SHP77 (cell line): ENCODE results near the gene DPH3.
"Not testable (repeated sequence)": the region's sequence is repeated elsewhere in the genome, so short reads cannot be mapped to it uniquely, and the experiment has no call there.

Source experiments
- DNase-seq, 2 experiments: peaks; one replicate each; lab custom pipeline; 2025; lab: John Stamatoyannopoulos, UW

The DPH3 gene

DNA sequence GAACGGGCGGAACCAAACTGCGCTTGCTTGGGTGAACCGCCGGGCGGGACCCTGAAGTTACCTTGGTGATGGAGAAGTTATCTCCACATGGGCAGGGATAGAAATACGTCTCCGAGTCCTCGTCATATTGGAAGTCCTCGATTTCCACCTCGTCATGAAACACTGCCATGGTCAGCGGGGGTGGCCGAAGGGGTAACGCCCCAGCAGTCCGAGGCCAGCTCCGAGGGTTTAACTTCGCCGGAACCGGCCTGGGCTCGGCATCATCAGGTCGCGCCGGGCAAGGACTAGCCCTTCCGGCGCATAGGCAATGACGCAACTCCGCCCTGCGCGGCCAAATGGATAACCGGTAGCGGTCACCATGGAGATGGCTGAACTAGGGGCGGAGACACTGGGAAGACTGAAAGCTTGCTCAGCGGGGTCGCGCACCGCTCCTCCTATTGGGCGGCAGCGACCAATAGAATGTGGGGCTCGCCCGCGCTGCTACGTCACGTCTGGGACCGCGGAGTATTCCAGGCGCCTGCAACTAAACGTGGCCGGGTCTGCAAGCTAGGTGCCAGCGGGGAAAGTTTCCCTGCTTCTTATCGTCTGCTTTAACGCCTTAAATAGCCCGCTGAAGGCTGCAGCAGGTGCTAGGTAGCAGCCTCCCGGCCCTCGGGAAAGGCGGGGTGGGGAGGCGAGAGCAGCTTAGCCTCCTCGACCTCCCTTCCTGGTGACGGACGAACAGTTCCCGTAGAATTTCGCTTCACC, at the start of gene DPH3, which contains the start of gene OXNAD1:
TSS of gene DPH3 (minus strand) at position 236 of the 747 bp plus-strand sequence. CDS start at position 169, 67 bp downstream.
TSS of gene OXNAD1 (plus strand) at position 505 of the 747 bp plus-strand sequence. CDS start 5,741 bp downstream, outside the sequence.
- peak; percentile 99 for DNase-seq

DNA sequence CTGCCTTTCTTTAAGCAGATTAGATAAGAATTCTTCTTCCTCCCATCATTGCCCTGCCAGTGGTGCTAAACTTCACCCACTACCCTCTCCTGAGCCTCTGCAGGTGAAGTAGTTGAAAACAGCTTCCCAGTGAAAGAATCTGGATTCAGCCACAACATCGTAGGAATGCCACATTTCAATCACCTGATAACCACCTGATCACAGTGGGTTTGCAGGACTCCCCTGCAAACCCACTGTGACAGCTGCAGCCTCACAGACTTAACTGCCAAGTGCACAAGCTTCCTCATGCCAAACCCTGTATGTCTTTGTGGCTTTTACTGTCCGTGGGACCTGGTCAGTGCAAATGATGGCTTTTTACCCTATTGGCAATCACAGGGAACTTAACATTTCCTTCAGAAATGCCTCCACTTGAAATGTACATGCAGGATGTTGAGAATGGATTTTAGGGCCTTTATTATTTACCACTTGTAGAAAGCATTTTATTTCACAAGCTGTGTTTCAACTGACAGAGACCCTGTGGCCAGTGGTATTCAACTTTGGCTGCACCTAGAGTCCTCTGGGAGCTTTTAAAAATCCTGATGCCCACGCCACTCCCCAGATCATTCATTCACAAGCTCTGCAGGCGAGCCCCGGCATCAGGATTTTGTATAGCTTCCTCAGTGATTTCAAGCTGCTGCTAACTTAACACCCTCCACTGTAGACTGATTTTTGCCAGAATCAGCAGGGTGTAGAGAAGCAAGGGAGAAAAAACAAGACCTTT, 49.3 kb upstream of the DPH3 start:
- DNase-seq = no peak

- DNase-seq = no peak
Measured at GRCh38 chr3:16311960-16312451, 47.3 kb upstream of the DPH3 start.

DNA sequence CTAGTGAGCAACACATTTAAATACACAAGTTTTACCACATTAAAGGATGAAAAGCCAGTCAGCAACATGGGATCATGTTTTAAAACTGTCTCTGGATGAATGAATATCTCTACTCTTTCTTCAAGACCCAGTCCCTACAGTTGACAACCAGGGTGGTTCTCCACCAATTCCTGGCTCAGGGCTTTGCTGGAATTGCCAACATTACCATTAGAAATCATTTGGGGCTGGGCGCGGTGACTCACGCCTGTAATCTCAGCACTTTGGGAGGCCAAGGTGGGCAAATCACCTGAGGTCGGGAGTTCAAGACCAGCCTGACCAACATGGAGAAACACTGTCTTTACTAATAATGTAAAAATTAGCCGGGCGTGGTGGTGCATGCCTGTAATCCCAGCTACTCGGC, 45.7 kb upstream of the DPH3 start:
- not testable (repeated sequence) for DNase-seq

DNA sequence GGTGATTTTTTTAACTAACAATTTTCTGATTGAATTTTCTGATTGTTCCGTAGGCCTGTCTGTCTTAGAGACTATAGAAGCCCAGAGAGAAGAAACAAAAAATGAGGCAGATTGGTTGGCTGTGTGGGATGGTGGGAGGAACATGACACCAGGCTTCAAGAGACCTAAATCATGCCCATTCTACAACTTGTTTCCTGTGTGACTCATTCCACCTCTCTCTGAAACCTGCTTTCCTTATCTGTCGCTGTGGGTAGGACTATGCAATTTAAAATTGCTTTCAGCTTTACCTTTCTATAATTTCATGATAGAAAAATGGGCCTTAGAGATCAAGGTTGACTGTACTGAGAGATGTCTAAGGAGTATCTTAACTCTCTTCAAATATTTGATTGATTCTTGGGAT, 44.8 kb upstream of the DPH3 start:
- DNase-seq = no peak

DNA sequence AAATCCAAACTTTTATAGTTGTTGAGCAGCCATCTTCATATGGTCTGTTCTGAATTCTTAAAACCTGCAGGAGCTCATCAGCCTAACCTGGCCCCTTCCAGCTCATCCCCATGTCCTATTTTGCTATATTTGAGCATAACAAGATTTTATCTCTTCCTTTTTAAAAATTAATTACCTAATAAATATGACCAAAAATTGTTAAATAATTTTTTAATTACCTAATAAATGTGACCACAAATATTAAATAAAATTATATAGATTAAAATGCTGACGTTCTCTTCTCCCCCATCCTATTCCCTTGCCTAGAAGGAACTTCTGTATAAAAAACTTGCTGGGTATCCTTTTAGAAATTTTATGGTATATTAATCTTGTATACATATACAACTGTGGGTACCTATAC, 44.0 kb upstream of the DPH3 start:
- no peak for DNase-seq

- DNase-seq = no peak
Measured at GRCh38 chr3:16307832-16308531, 43.2 kb upstream of the DPH3 start.

DNA sequence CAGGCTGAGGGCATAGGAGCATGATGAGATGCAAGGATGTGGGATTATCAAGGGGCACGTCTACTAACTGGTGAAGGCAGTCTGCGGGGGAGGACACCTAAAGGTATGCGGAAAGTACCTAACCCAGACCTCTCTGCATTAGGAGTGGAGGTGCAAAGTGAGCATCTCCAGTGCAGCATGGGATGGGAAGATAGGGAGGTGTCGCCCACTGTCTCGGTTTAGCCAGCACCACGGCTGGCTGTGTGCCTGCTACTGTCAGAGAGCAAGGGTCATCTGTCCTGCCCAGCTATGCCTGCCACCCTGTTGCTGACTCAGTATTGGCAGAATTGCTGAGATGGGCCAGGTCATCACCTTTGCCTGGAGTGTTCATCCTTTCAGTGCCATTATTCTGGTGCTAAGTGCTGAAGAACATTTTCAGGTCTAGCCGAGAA, 40.4 kb upstream of the DPH3 start:
- no peak for DNase-seq

DNA sequence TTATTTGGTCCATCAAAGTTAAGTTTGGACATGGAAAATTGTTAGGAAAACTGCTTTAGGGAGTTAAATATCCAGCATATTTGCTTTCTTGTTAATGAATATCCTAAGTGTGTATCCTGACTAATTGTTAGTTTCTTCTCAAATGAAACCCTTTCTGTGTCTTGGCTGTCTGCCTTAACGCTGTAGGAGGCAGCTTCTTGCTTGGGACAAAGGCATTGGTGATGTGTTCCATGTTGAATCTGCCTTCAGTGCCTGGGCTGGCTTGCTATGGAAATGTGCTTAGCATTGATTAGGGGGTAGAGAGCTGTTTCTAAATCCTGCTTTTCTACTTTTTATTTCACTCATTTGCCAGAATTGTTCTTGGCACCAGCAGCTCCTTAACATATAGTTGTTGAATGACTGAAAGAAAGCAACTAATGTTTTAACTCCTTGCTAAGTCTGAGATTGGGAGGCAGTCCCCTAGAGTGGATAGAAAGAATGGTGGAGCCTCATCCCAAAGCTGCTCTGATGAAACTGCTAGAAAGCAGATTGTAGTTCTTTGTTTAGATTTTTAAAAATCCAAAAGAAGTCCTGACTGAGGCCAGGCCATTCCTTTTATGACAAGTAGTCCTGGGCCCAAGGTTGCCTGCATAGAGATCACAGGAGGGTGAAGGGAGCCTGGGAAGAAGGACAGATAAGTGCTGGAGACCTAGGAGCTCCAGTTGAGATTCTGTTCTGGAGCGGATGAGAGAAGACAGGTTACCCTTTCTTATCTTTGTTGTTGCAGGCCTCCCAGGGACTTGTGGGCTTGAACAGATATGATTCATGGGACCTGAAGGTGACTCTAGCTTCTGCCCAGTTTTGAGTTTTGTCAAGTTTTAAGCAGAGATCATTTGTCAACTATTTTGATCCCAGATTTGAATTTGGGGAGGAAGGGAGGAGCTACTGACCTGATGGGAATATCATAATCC, 39.6 kb upstream of the DPH3 start:
- DNase-seq = no peak

- DNase-seq = no peak
Measured at GRCh38 chr3:16303037-16303575, 38.4 kb upstream of the DPH3 start.

GRCh38 chr3:16302082-16302631, 37.4 kb upstream of the DPH3 start:
- no peak for DNase-seq

- no peak for DNase-seq
Measured at GRCh38 chr3:16301507-16301906, 36.8 kb upstream of the DPH3 start.

DNA sequence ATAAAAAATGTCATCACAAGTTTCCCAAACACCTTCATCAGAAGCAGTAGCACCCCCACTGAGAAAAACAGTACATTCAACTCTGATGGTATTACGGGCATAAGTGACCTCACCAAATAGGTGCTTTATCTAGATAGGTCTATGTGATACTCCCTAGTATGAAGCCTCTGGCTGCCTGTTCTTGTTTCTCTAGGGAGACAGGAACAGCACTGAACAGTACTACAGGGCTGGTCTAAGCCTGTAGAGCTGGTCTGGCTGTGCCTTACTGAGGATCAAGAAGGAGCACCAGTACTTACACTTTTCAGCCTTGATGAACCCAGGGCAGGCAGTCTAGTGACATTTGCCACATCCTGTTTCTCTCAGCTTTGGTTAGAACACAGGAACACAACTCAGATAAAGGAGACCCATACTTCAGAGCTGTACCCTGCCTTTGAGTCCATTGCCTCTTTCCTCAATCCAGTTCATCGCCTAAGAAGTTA, 36.2 kb upstream of the DPH3 start:
- DNase-seq = no peak

GRCh38 chr3:16300307-16300706, 35.6 kb upstream of the DPH3 start:
- no peak for DNase-seq

DNA sequence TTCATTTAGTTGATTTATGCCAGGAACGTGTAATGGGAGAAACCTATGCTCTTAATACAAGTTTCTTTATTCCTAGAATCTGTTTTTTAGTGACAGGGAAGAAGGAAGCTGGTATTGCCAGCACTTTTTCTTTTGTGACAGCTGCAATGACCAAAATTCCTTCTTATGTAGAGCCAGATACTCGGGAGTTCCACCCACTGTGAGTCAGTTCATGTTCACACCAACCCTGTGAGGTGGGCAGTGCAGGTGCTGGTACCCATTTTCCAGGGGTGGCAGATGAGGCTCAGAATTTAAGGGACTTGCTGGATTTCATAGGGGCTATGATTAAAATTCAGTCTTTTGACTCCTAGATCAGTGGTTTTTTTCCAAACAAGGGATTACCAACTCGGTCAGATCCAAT, 35.0 kb upstream of the DPH3 start:
- no peak for DNase-seq

- DNase-seq = no peak
Measured at GRCh38 chr3:16298891-16299290, 34.1 kb upstream of the DPH3 start.

GRCh38 chr3:16297997-16298885, 33.5 kb upstream of the DPH3 start:
- no peak for DNase-seq

DNA sequence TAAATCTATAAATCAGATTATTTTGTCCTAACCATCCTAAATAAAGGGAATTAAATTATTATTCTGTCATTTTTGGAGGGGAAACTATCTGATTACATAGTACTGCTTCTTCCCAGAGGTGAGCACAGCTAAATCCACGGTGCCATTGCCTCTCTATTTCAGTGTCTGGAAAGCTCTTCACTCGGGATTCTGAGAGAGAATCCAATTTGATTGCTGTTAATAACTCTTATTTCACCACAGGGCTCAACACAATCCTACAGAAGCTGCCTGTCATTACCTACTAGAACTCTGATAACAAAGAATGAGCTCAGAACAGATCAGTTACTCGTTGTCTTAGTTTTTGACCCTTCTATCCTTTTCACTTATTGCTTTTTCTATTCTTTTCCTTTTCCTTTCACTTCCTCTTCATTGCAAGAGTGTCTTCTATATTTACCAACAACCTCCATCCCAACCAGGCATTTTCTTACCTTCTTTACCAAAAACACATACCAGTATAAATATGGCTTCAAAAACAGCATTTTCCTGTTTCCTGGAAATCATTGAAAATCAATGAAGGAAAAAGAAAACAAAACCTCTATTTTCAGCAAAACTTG, 30.7 kb upstream of the DPH3 start:
- no peak for DNase-seq

DNA sequence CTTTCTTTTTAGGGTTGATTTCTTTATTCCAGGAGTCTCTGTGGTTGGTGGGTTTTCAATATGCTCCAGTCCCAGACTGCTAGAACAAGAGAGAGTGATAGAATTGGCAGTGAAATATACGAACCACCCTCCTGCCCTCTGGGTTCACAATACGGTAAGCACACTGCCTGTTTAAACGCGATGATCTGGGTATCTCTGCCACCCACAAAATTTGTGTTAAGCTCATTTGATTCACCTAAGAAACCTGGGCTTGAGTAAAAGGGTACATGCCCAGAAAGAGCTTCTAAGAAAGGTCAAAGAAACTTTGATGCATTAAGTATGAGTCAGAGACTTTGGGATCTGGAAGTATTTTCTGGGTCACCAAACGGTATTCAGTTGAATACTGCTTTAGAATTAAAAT, 30.1 kb upstream of the DPH3 start:
- no peak for DNase-seq
